H9 (cell line): ENCODE measurements around the gene TMEM191C. TPM values are rescaled to one million over a fixed set of nuclear protein-coding genes. Genes with fewer than 3 reads are reported as not detected.
A peak's percentile ranks its signal among the peaks of the same experiment; 100 is the strongest.
"Not testable (repeated sequence)": the region's sequence is repeated elsewhere in the genome, so short reads cannot be mapped to it uniquely, and the experiment has no call there.

Experiments
- DNase-seq: peaks from one replicate; pipeline ENCODE4 v3.0.0-alpha.2; 2017
- H2AFZ ChIP-seq: one replicate; pipeline ENCODE4 v1.6.1; 2013; ENCODE audit warnings: mild to moderate bottlenecking, low read length, control low read depth, moderate library complexity
- H2AK5ac ChIP-seq: 2 replicates; pipeline ENCODE4 v1.6.1; 2013; ENCODE audit warnings: low read length, control low read depth, mixed read lengths; ENCODE audit not compliant: insufficient read length
- H2BK120ac ChIP-seq: one replicate; pipeline ENCODE4 v1.6.1; 2013; ENCODE audit warnings: low read depth, mild to moderate bottlenecking, low read length, control low read depth, inconsistent platforms; ENCODE audit not compliant: poor library complexity, severe bottlenecking
- H2BK12ac ChIP-seq: 2 replicates; pipeline ENCODE4 v1.6.1; 2013; ENCODE audit warnings: low read length, control low read depth, mixed read lengths, low read depth; ENCODE audit not compliant: insufficient read length
- H2BK15ac ChIP-seq: 2 replicates; pipeline ENCODE4 v1.6.1; 2013; ENCODE audit warnings: low read depth, low read length, control low read depth
- H2BK20ac ChIP-seq: one replicate; pipeline ENCODE4 v1.6.1; 2013; ENCODE audit warnings: low read depth, mild to moderate bottlenecking, low read length, control low read depth, inconsistent platforms; ENCODE audit not compliant: poor library complexity, severe bottlenecking
- H2BK5ac ChIP-seq: 2 replicates; pipeline ENCODE4 v1.6.1; 2013; ENCODE audit warnings: low read length, control low read depth, mixed read lengths; ENCODE audit not compliant: insufficient read length
- H3K14ac ChIP-seq: 2 replicates; pipeline ENCODE4 v1.6.1; 2013; ENCODE audit warnings: low read length, control low read depth; ENCODE audit not compliant: insufficient read depth
- H3K18ac ChIP-seq: 2 replicates; pipeline ENCODE4 v1.6.1; 2013; ENCODE audit warnings: low read depth, mild to moderate bottlenecking, mixed read lengths, low read length, control low read depth; ENCODE audit not compliant: insufficient read length
- H3K23ac ChIP-seq: 2 replicates; pipeline ENCODE4 v1.6.1; 2013; ENCODE audit warnings: low read length, control low read depth, mixed read lengths, low read depth; ENCODE audit not compliant: insufficient read length
- H3K23me2 ChIP-seq: 2 replicates; pipeline ENCODE4 v1.6.1; 2013; ENCODE audit warnings: low read depth, mild to moderate bottlenecking, mixed read lengths, low read length, control low read depth; ENCODE audit not compliant: insufficient read length, poor library complexity, severe bottlenecking
- H3K27ac ChIP-seq: 2 replicates; pipeline ENCODE4 v1.5.1; 2013; ENCODE audit warnings: low read length, control low read depth, mixed read lengths, low read depth; ENCODE audit not compliant: insufficient read length
- H3K27me3 ChIP-seq: 2 replicates; pipeline ENCODE4 v1.6.1; 2013; ENCODE audit warnings: low read length, control low read depth, inconsistent platforms; ENCODE audit not compliant: insufficient read depth
- H3K4ac ChIP-seq: 2 replicates; pipeline ENCODE4 v1.6.1; 2013; ENCODE audit warnings: low read depth, mild to moderate bottlenecking, control low read depth, inconsistent platforms, low read length, moderate library complexity
- H3K4me1 ChIP-seq: 2 replicates; pipeline ENCODE4 v1.6.1; 2013; ENCODE audit warnings: low read length, control low read depth, inconsistent platforms; ENCODE audit not compliant: insufficient read depth
- H3K4me2 ChIP-seq: 2 replicates; pipeline ENCODE4 v1.6.1; 2013; ENCODE audit warnings: low read length, control low read depth, mixed read lengths; ENCODE audit not compliant: insufficient read length, insufficient read depth
- H3K56ac ChIP-seq: 2 replicates; pipeline ENCODE4 v1.6.1; 2013; ENCODE audit warnings: low read depth, mild to moderate bottlenecking, mixed read lengths, low read length, control low read depth; ENCODE audit not compliant: insufficient read length
- H3K79me1 ChIP-seq: 2 replicates; pipeline ENCODE4 v1.6.1; 2013; ENCODE audit warnings: low read depth, mild to moderate bottlenecking, moderate library complexity, low read length, control low read depth, inconsistent platforms; ENCODE audit not compliant: insufficient read depth, poor library complexity, severe bottlenecking
- H3K79me2 ChIP-seq: 2 replicates; pipeline ENCODE4 v1.6.1; 2013; ENCODE audit warnings: low read length, control low read depth, inconsistent platforms; ENCODE audit not compliant: insufficient read depth
- H3K9ac ChIP-seq: 2 replicates; pipeline ENCODE4 v1.6.1; 2013; ENCODE audit warnings: low read length, control low read depth, mixed read lengths; ENCODE audit not compliant: insufficient read length; ENCODE audit errors: extremely low read depth
- H3K9me3 ChIP-seq: one replicate; pipeline ENCODE4 v1.6.1; 2013; ENCODE audit warnings: low read depth, low read length, inconsistent platforms; ENCODE audit not compliant: control insufficient read depth
- H3T11ph ChIP-seq: one replicate; pipeline ENCODE4 v1.6.1; 2013; ENCODE audit warnings: mild to moderate bottlenecking, low read length, control low read depth, inconsistent platforms
- H4K20me1 ChIP-seq: one replicate; pipeline ENCODE4 v1.6.1; 2013; ENCODE audit not compliant: control insufficient read depth, insufficient read length, insufficient read depth
- H4K5ac ChIP-seq: 2 replicates; pipeline ENCODE4 v1.6.1; 2013; ENCODE audit warnings: low read depth, mild to moderate bottlenecking, mixed read lengths, low read length, control low read depth; ENCODE audit not compliant: insufficient read length
- H4K8ac ChIP-seq: replicated peaks from 2 replicates; pipeline ENCODE4 v1.6.1; 2013; ENCODE audit warnings: low read length, control low read depth, mixed read lengths, low read depth; ENCODE audit not compliant: insufficient read length
- H4K91ac ChIP-seq: 2 replicates; pipeline ENCODE4 v1.6.1; 2013; ENCODE audit warnings: low read depth, mild to moderate bottlenecking, moderate library complexity, mixed read lengths, low read length, control low read depth; ENCODE audit not compliant: insufficient read length
- H3K27ac Mint-ChIP-seq, 3 experiments: 2 replicates in 2 of 3; 3 replicates in 1 of 3; pipeline ENCODE4 v1.8.0; 2020 to 2021; ENCODE audit warnings: mixed read lengths in 3 of 3, mild to moderate bottlenecking in 1 of 3, moderate library complexity in 1 of 3
- H3K27me3 Mint-ChIP-seq: 2 replicates; pipeline ENCODE4 v1.8.0; 2021; ENCODE audit warnings: low read depth, mild to moderate bottlenecking, moderate library complexity, mixed read lengths
- H3K36me3 Mint-ChIP-seq, 3 experiments: 2 replicates in 2 of 3; 3 replicates in 1 of 3; pipeline ENCODE4 v1.8.0; 2020 to 2021; ENCODE audit warnings: low read depth in 3 of 3, mixed read lengths in 3 of 3; ENCODE audit not compliant: insufficient read depth in 1 of 3
- H3K4me1 Mint-ChIP-seq, 2 experiments: 2 replicates each; pipeline ENCODE4 v1.8.0; 2020; ENCODE audit warnings: mixed read lengths in 2 of 2
- H3K4me3 Mint-ChIP-seq, 2 experiments: 2 replicates in 1 of 2; 3 replicates in 1 of 2; pipeline ENCODE4 v1.8.0; 2020 to 2021; ENCODE audit warnings: mild to moderate bottlenecking in 2 of 2, mixed read lengths in 2 of 2, moderate library complexity in 1 of 2
- H3K9me3 Mint-ChIP-seq, 2 experiments: 2 replicates in 1 of 2; 3 replicates in 1 of 2; pipeline ENCODE4 v1.8.0; 2020; ENCODE audit warnings: mild to moderate bottlenecking in 2 of 2, mixed read lengths in 2 of 2, moderate library complexity in 1 of 2
- WGBS: extraction: QIAGEN DNeasy Blood & Tissue Kit; methylation state at CpG from one replicate; pipeline ENCODE4 v1.1.7; 2013; ENCODE audit warnings: missing lambda C conversion rate, low lambda C conversion rate, mixed read lengths; ENCODE audit not compliant: insufficient read length; ENCODE audit errors: extremely low coverage; 5-methylcytosine and 5-hydroxymethylcytosine counted together
- total RNA-seq: library from RNA; stranded (reverse); gene quantifications from 2 replicates; pipeline ENCODE4 v1.2.1, GENCODE V29; 2021

TMEM191C gene
- total RNA-seq, 1 experiment from 2014 or later = 4.2 TPM

DNA sequence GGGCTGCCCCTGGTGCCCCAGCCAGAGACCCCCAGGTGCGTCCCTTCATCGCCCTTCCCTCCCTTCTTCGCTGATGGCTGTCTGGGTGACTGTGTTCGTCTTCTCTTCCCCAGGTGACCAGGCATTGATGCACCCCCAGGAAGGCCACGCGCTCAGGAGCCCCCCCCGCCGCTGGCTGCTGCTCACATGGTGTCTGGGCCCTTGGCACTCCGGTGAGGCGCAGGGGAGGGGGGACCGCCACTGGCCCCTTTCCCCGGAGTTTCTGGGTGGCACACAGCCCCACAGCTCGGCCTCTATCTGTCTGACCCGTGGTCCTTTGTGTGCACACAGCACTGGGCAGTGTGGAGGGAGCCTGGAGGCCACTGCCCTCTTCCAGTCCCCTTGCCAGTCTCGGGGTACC, 24.5 kb upstream of the TMEM191C start:
- H4K20me1 ChIP-seq, H3K27me3 ChIP-seq, H3K14ac ChIP-seq, H3K23me2 ChIP-seq, H3K23ac ChIP-seq, H4K5ac ChIP-seq, H3K56ac ChIP-seq, H3K9ac ChIP-seq, H3K27ac ChIP-seq, H3K4me2 ChIP-seq, H2AFZ ChIP-seq, H3K18ac ChIP-seq, H3K27me3 Mint-ChIP-seq, H2BK20ac ChIP-seq, H3K9me3 Mint-ChIP-seq, H4K91ac ChIP-seq, H2AK5ac ChIP-seq, H3K79me2 ChIP-seq, H3K9me3 ChIP-seq, H3K4ac ChIP-seq, H3T11ph ChIP-seq, H3K4me1 ChIP-seq, H2BK120ac ChIP-seq, H2BK5ac ChIP-seq, H3K79me1 ChIP-seq, H2BK12ac ChIP-seq, H3K4me3 Mint-ChIP-seq, H4K8ac ChIP-seq, H2BK15ac ChIP-seq: not testable (repeated sequence)
- DNase-seq = peak; percentile 23
- no CpG with 5 or more reads among the region's 15 CpGs for WGBS
- peak overlapping the region; percentile 83 to 91 (median 85); a peak in 3 of 7 replicates for H3K27ac Mint-ChIP-seq
- H3K36me3 Mint-ChIP-seq = peaks cover 5 to 22% (median 17%) of the 10 kb centered on the region in 3 experiments; a peak in 6 of 7 replicates
- peaks cover 7 to 14% of the 10 kb centered on the region in 2 experiments for H3K4me1 Mint-ChIP-seq
